HEK293 (cell line): Measurements from ENCODE around the gene SPAM1.

Experiments used
- CTCF ChIP-seq: fragments of 450-650 bp; formaldehyde crosslinking; IDR thresholded peaks from 2 replicates; pipeline ENCODE4 v1.5.1; 2016; ENCODE audit warnings: missing biosample characterization, missing genetic modification characterization
- KLF9 ChIP-seq: fragments of 450-650 bp; formaldehyde crosslinking; IDR thresholded peaks from 2 replicates; pipeline ENCODE4 v1.5.1; 2016; ENCODE audit warnings: missing biosample characterization, missing genetic modification characterization, low read depth
- MYNN ChIP-seq: fragments of 450-650 bp; formaldehyde crosslinking; IDR thresholded peaks from 2 replicates; pipeline ENCODE4 v1.5.1; 2016; ENCODE audit warnings: missing biosample characterization, missing genetic modification characterization, borderline replicate concordance
- PATZ1 ChIP-seq: fragments of 450-650 bp; formaldehyde crosslinking; IDR thresholded peaks from 2 replicates; pipeline ENCODE4 v1.5.1; 2016; ENCODE audit warnings: missing biosample characterization, missing genetic modification characterization
- REST ChIP-seq: fragments of 450-650 bp; formaldehyde crosslinking; IDR thresholded peaks from 2 replicates; pipeline ENCODE4 v1.5.1; 2016; ENCODE audit warnings: missing biosample characterization, missing genetic modification characterization
- SCRT2 ChIP-seq: fragments of 450-650 bp; formaldehyde crosslinking; IDR thresholded peaks from 2 replicates; pipeline ENCODE4 v1.5.1; 2016; ENCODE audit warnings: missing biosample characterization, missing genetic modification characterization
- SETDB1 ChIP-seq: IDR thresholded peaks from one replicate; pipeline ENCODE4 v1.6.1; 2017; ENCODE audit warnings: mild to moderate bottlenecking, low read length, moderate library complexity, mixed read lengths; ENCODE audit not compliant: insufficient read length
- SP2 ChIP-seq: fragments of 450-650 bp; formaldehyde crosslinking; IDR thresholded peaks from 2 replicates; pipeline ENCODE4 v1.5.1; 2016; ENCODE audit warnings: missing biosample characterization, missing genetic modification characterization
- YY1 ChIP-seq: fragments of 450-650 bp; formaldehyde crosslinking; IDR thresholded peaks from 2 replicates; pipeline ENCODE4 v1.5.1; 2018; ENCODE audit warnings: missing biosample characterization, missing genetic modification characterization
- ZBTB1 ChIP-seq: fragments of 450-650 bp; formaldehyde crosslinking; IDR thresholded peaks from 2 replicates; pipeline ENCODE4 v1.5.1; 2016; ENCODE audit warnings: missing biosample characterization, missing genetic modification characterization
- ZNF157 ChIP-seq: fragments of 450-650 bp; formaldehyde crosslinking; IDR thresholded peaks from 2 replicates; pipeline ENCODE4 v1.5.1; 2016; ENCODE audit warnings: missing biosample characterization, missing genetic modification characterization
- ZNF23 ChIP-seq: fragments of 450-650 bp; formaldehyde crosslinking; IDR thresholded peaks from 2 replicates; pipeline ENCODE4 v1.5.1; 2016; ENCODE audit warnings: missing biosample characterization, missing genetic modification characterization, borderline replicate concordance
- ZNF629 ChIP-seq: fragments of 450-650 bp; formaldehyde crosslinking; IDR thresholded peaks from 2 replicates; pipeline ENCODE4 v1.5.1; 2017; ENCODE audit warnings: missing biosample characterization, missing genetic modification characterization
- ZSCAN5A ChIP-seq: fragments of 450-650 bp; formaldehyde crosslinking; IDR thresholded peaks from 2 replicates; pipeline ENCODE4 v1.5.1; 2016; ENCODE audit warnings: missing biosample characterization, missing genetic modification characterization

- no peak for TF ChIP-seq REST (tag by site-specific recombination)
- TF ChIP-seq CTCF, result no peak
- TF ChIP-seq KLF9 (tag by site-specific recombination), result no peak
- no peak for TF ChIP-seq ZNF23 (tag by site-specific recombination)
- no peak for TF ChIP-seq SCRT2
- no peak for TF ChIP-seq ZBTB1
- no peak for TF ChIP-seq ZNF157 (tag by site-specific recombination)
- TF ChIP-seq PATZ1 (tag by site-specific recombination), result no peak
- TF ChIP-seq MYNN, result no peak
- no peak for TF ChIP-seq ZSCAN5A (tag by site-specific recombination)
- TF ChIP-seq ZNF629 (tag by site-specific recombination), result no peak
- no peak for TF ChIP-seq SP2 (tag by site-specific recombination)
- no peak for TF ChIP-seq YY1 (tag by site-specific recombination)
- no peak for TF ChIP-seq SETDB1
Measured at GRCh38 chr7:123905714-123906113, 19.3 kb upstream of the SPAM1 start.
